ENCODE results near the gene G6PC2. TPM values are rescaled to one million over a fixed set of nuclear protein-coding genes. Genes with fewer than 3 reads are reported as not detected.

The G6PC2 gene
- total RNA-seq, 4 donors from 2014 or later, result not detected

- ATAC-seq (ENCODE audit: low FRiP score) (no peak), DNase-seq (ENCODE audit: low spot score) (no peak)
- no peak for TF ChIP-seq CTCF (IDR thresholded peaks at IDR 0.05)
Observed at GRCh38 chr2:168935810-168936581, 34.9 kb downstream of the G6PC2 start.

GRCh38 chr2:168939061-168939460 lies 38.0 kb downstream of the G6PC2 start:
- DNase-seq (ENCODE audit: low spot score) (no peak), ATAC-seq (ENCODE audit: low FRiP score) (no peak)
- TF ChIP-seq CTCF (IDR thresholded peaks at IDR 0.05), result no peak

- TF ChIP-seq CTCF (IDR thresholded peaks at IDR 0.05), result no peak
- no peak for ATAC-seq (ENCODE audit: low FRiP score)
- no peak for DNase-seq (ENCODE audit: low spot score)
Observed at GRCh38 chr2:168939918-168940317, 38.8 kb downstream of the G6PC2 start.

GRCh38 chr2:168941297-168941696 lies 40.2 kb downstream of the G6PC2 start:
- no peak for TF ChIP-seq CTCF (IDR thresholded peaks at IDR 0.05)
- ATAC-seq (ENCODE audit: low FRiP score), result no peak

GRCh38 chr2:168944065-168944464 lies 43.0 kb downstream of the G6PC2 start:
- ATAC-seq (ENCODE audit: low FRiP score), result no peak
- TF ChIP-seq CTCF (IDR thresholded peaks at IDR 0.05), result no peak
- no peak for DNase-seq (ENCODE audit: low spot score)

More at GRCh38 chr2:168941297-168941696, 40.2 kb downstream of the G6PC2 start:
- no peak for DNase-seq (ENCODE audit: low spot score)

GRCh38 chr2:168945508-168945907 lies 44.4 kb downstream of the G6PC2 start:
- no peak for ATAC-seq (ENCODE audit: low FRiP score)
- TF ChIP-seq CTCF (IDR thresholded peaks at IDR 0.05), result no peak
- no peak for DNase-seq (ENCODE audit: low spot score)

GRCh38 chr2:168948621-168949212 lies 47.6 kb downstream of the G6PC2 start:
- DNase-seq (ENCODE audit: low spot score), result no peak
- no peak for ATAC-seq (ENCODE audit: low FRiP score)
- TF ChIP-seq CTCF (IDR thresholded peaks at IDR 0.05), result no peak

Measured in omental fat pad (tissue), 4 donors.